ENCODE measurements around the gene COLGALT1. TPM values are rescaled to one million over a fixed set of nuclear protein-coding genes. Genes with fewer than 3 reads are reported as not detected.

COLGALT1 gene
- total RNA-seq, 4 donors from 2014 or later, result 19.3 to 35.9 (median 33.0) TPM

GRCh38 chr19:17627161-17627560, 71.7 kb downstream of the COLGALT1 start:
- no peak overlapping the region for H3K4me3 ChIP-seq (replicated peaks in 1 of 3)
- no peaks in the 10 kb centered on the region for H3K9me3 ChIP-seq
- intact Hi-C loops (cut with DNase I), result no loop called here
- H3K36me3 ChIP-seq, result no peaks in the 10 kb centered on the region
- no peaks in the 10 kb centered on the region for H3K4me1 ChIP-seq
- no peaks in the 10 kb centered on the region for H3K27me3 ChIP-seq
- no peak for DNase-seq
- TF ChIP-seq CTCF (IDR thresholded peaks at IDR 0.05) (no peak), POLR2A (IDR thresholded peaks at IDR 0.05) (no peak)
- WGBS, 2 donors, result 82 to 92% methylated on average over 3 of the region's 3 CpGs
- no peak overlapping the region for H3K27ac ChIP-seq

- intact Hi-C loops (cut with DNase I), result no loop called here
- no peaks in the 10 kb centered on the region for H3K36me3 ChIP-seq
- 75 to 90% methylated on average over 2 to 5 of the region's 5 CpGs for WGBS, 2 donors
- H3K9me3 ChIP-seq, result no peaks in the 10 kb centered on the region
- H3K4me1 ChIP-seq, result no peaks in the 10 kb centered on the region
- no peak overlapping the region for H3K4me3 ChIP-seq (replicated peaks in 1 of 3)
- no peaks in the 10 kb centered on the region for H3K27me3 ChIP-seq
- no peak overlapping the region for H3K27ac ChIP-seq
- TF ChIP-seq CTCF (IDR thresholded peaks at IDR 0.05), result no peak
- TF ChIP-seq POLR2A (IDR thresholded peaks at IDR 0.05), result no peak
- DNase-seq, result no peak
These were observed 72.5 kb downstream of the COLGALT1 start for GRCh38 chr19:17627921-17628320.

- H3K27ac ChIP-seq, result no peak overlapping the region
- 87 to 91% methylated on average over 2 of the region's 2 CpGs for WGBS, 2 donors
- DNase-seq, result no peak
- no peaks in the 10 kb centered on the region for H3K36me3 ChIP-seq
- H3K4me1 ChIP-seq, result no peaks in the 10 kb centered on the region
- no peaks in the 10 kb centered on the region for H3K9me3 ChIP-seq
- H3K27me3 ChIP-seq, result no peaks in the 10 kb centered on the region
- intact Hi-C loops (cut with DNase I), result no loop called here
- no peak for TF ChIP-seq CTCF (IDR thresholded peaks at IDR 0.05)
- H3K4me3 ChIP-seq (replicated peaks in 1 of 3), result no peak overlapping the region
These were observed 74.3 kb downstream of the COLGALT1 start for GRCh38 chr19:17629760-17630159.

GRCh38 chr19:17632577-17632976, 77.1 kb downstream of the COLGALT1 start:
- Histone ChIP-seq H3K27me3 (no peaks in the 10 kb centered on the region), H3K4me3 (replicated peaks in 1 of 3) (no peak overlapping the region), H3K9me3 (no peaks in the 10 kb centered on the region), H3K27ac (no peak overlapping the region), H3K4me1 (no peaks in the 10 kb centered on the region), H3K36me3 (no peaks in the 10 kb centered on the region)
- TF ChIP-seq CTCF (IDR thresholded peaks at IDR 0.05) (no peak), POLR2A (IDR thresholded peaks at IDR 0.05) (no peak)
- intact Hi-C loops (cut with DNase I), result no loop called here
- WGBS, 2 donors, result 57 to 64% methylated on average over 8 to 9 of the region's 9 CpGs
- no peak for DNase-seq

Other genes with a start within 250 kb of the COLGALT1 start
- 100 to 1,000 TPM in 3 of 4 donors, 10 to 100 TPM in 1; 95.8 to 311 (median 149) TPM for gene MRPL34, start 249.8 kb upstream of the COLGALT1 start, total RNA-seq
- gene DDA1, start 246.1 kb upstream of the COLGALT1 start, total RNA-seq, result 10 to 100 TPM; 14.5 to 40.4 (median 20.1) TPM
- gene ANO8, start 220.8 kb upstream of the COLGALT1 start, total RNA-seq, result 10 to 100 TPM in 1 of 4 donors, 1 to 10 TPM in 3; 5.0 to 10.9 (median 5.9) TPM
- gene GTPBP3, start 218.1 kb upstream of the COLGALT1 start, total RNA-seq, result 10 to 100 TPM; 17.7 to 21.8 (median 19.6) TPM
- gene PLVAP, start 178.3 kb upstream of the COLGALT1 start, total RNA-seq, result 100 to 1,000 TPM; 103 to 322 (median 174) TPM
- gene CCDC194, start 161.5 kb upstream of the COLGALT1 start, total RNA-seq, result not detected
- 10 to 100 TPM; 14.1 to 83.0 (median 24.7) TPM for gene BST2, start 150.0 kb upstream of the COLGALT1 start, total RNA-seq
- gene MVB12A, start 135.6 kb upstream of the COLGALT1 start, total RNA-seq, result 100 to 1,000 TPM in 1 of 4 donors, 10 to 100 TPM in 3; 51.5 to 146 (median 68.3) TPM
- gene TMEM221, start 107.0 kb upstream of the COLGALT1 start, total RNA-seq, result under 1 TPM in 1 of 4 donors, not detected in 3; 0.56 TPM
- not detected for gene NXNL1, start 94.7 kb upstream of the COLGALT1 start, total RNA-seq
- gene SLC27A1, start 85.1 kb upstream of the COLGALT1 start, total RNA-seq, result 10 to 100 TPM; 25.3 to 40.7 (median 28.1) TPM
- gene PGLS, start 44.0 kb upstream of the COLGALT1 start, total RNA-seq, result 100 to 1,000 TPM in 2 of 4 donors, 10 to 100 TPM in 2; 71.5 to 138 (median 97.7) TPM
- gene UNC13A, start 132.7 kb downstream of the COLGALT1 start, total RNA-seq, result 1 to 10 TPM in 1 of 4 donors, under 1 TPM in 3; under 0.01 to 2.7 (median 0.21) TPM
- gene MAP1S, start 163.8 kb downstream of the COLGALT1 start, total RNA-seq, result 10 to 100 TPM; 17.9 to 35.5 (median 27.9) TPM
- gene FCHO1, start 195.8 kb downstream of the COLGALT1 start, total RNA-seq, result 1 to 10 TPM in 1 of 4 donors, under 1 TPM in 2, not detected in 1; 0.40 to 1.6 (median 0.67) TPM
- gene B3GNT3, start 239.5 kb downstream of the COLGALT1 start, total RNA-seq, result 1 to 10 TPM in 1 of 4 donors, under 1 TPM in 1, not detected in 2; 0.78 to 1.3 TPM

Measured in thyroid gland (tissue), 4 donors.